Activated naive CD4-positive, alpha-beta T cell treated with anti-CD3 and anti-CD28 coated beads, Interleukin-2, amount 50 U/mL, for 24 hours (primary cell): ENCODE measurements around the gene AFDN.

Experiments used
- H3K27ac Mint-ChIP-seq: one replicate; pipeline ENCODE4 v1.8.0; 2021; ENCODE audit warnings: mild to moderate bottlenecking, mixed read lengths
- H3K27me3 Mint-ChIP-seq: one replicate; pipeline ENCODE4 v1.8.0; 2021; ENCODE audit warnings: mixed read lengths
- H3K36me3 Mint-ChIP-seq: one replicate; pipeline ENCODE4 v1.8.0; 2021; ENCODE audit warnings: mixed read lengths
- H3K4me1 Mint-ChIP-seq: one replicate; pipeline ENCODE4 v1.8.0; 2021; ENCODE audit warnings: mixed read lengths
- H3K4me3 Mint-ChIP-seq: one replicate; pipeline ENCODE4 v1.8.0; 2021; ENCODE audit warnings: mild to moderate bottlenecking, mixed read lengths
- H3K9me3 Mint-ChIP-seq: one replicate; pipeline ENCODE4 v1.8.0; 2021; ENCODE audit warnings: mixed read lengths

The AFDN gene

GRCh38 chr6:167858842-167859664 lies 32.3 kb downstream of the AFDN start:
- no peaks in the 10 kb centered on the region for H3K9me3 Mint-ChIP-seq
- no peaks in the 10 kb centered on the region for H3K4me1 Mint-ChIP-seq
- H3K27me3 Mint-ChIP-seq = peaks cover 21% of the 10 kb centered on the region
- H3K4me3 Mint-ChIP-seq = no peak overlapping the region
- H3K36me3 Mint-ChIP-seq = no peaks in the 10 kb centered on the region
- H3K27ac Mint-ChIP-seq = no peak overlapping the region

- Mint-ChIP-seq H3K4me3 (no peak overlapping the region), H3K4me1 (no peaks in the 10 kb centered on the region), H3K27ac (no peak overlapping the region), H3K9me3 (no peaks in the 10 kb centered on the region), H3K36me3 (no peaks in the 10 kb centered on the region), H3K27me3 (peaks cover 19% of the 10 kb centered on the region)
Measured at GRCh38 chr6:167860550-167861226, 34.0 kb downstream of the AFDN start.

- Mint-ChIP-seq H3K36me3 (no peaks in the 10 kb centered on the region), H3K4me3 (no peak overlapping the region)
Measured at GRCh38 chr6:167861424-167861823, 34.7 kb downstream of the AFDN start.

GRCh38 chr6:167863897-167864296 lies 37.2 kb downstream of the AFDN start:
- Mint-ChIP-seq H3K36me3 (no peaks in the 10 kb centered on the region), H3K9me3 (no peaks in the 10 kb centered on the region), H3K27me3 (peaks cover 13% of the 10 kb centered on the region), H3K27ac (no peak overlapping the region), H3K4me3 (no peak overlapping the region), H3K4me1 (no peaks in the 10 kb centered on the region)

More at GRCh38 chr6:167861424-167861823, 34.7 kb downstream of the AFDN start:
- peaks cover 18% of the 10 kb centered on the region for H3K27me3 Mint-ChIP-seq
- H3K4me1 Mint-ChIP-seq = no peaks in the 10 kb centered on the region
- no peaks in the 10 kb centered on the region for H3K9me3 Mint-ChIP-seq
- no peak overlapping the region for H3K27ac Mint-ChIP-seq

- peaks cover 8% of the 10 kb centered on the region for H3K27me3 Mint-ChIP-seq
- H3K4me3 Mint-ChIP-seq = no peak overlapping the region
- no peaks in the 10 kb centered on the region for H3K4me1 Mint-ChIP-seq
- no peaks in the 10 kb centered on the region for H3K9me3 Mint-ChIP-seq
- no peaks in the 10 kb centered on the region for H3K36me3 Mint-ChIP-seq
- no peak overlapping the region for H3K27ac Mint-ChIP-seq
Measured at GRCh38 chr6:167866642-167867041, 39.9 kb downstream of the AFDN start.

GRCh38 chr6:167870321-167870720 lies 43.6 kb downstream of the AFDN start:
- Mint-ChIP-seq H3K27ac (no peak overlapping the region), H3K4me1 (no peaks in the 10 kb centered on the region), H3K4me3 (no peak overlapping the region), H3K9me3 (no peaks in the 10 kb centered on the region), H3K27me3 (peaks cover 2% of the 10 kb centered on the region), H3K36me3 (no peaks in the 10 kb centered on the region)

- no peak overlapping the region for H3K27ac Mint-ChIP-seq
- no peak overlapping the region for H3K4me3 Mint-ChIP-seq
- no peaks in the 10 kb centered on the region for H3K4me1 Mint-ChIP-seq
Measured at GRCh38 chr6:167872538-167873210, 46.0 kb downstream of the AFDN start.

GRCh38 chr6:167877994-167878779 lies 51.5 kb downstream of the AFDN start:
- Mint-ChIP-seq H3K4me3 (no peak overlapping the region), H3K27ac (no peak overlapping the region), H3K27me3 (peaks cover 2% of the 10 kb centered on the region), H3K4me1 (no peaks in the 10 kb centered on the region), H3K36me3 (no peaks in the 10 kb centered on the region), H3K9me3 (no peaks in the 10 kb centered on the region)

More at GRCh38 chr6:167872538-167873210, 46.0 kb downstream of the AFDN start:
- peaks cover 2% of the 10 kb centered on the region for H3K27me3 Mint-ChIP-seq
- H3K9me3 Mint-ChIP-seq = no peaks in the 10 kb centered on the region
- H3K36me3 Mint-ChIP-seq = no peaks in the 10 kb centered on the region

GRCh38 chr6:167879612-167880011 lies 52.9 kb downstream of the AFDN start:
- Mint-ChIP-seq H3K36me3 (no peaks in the 10 kb centered on the region), H3K27ac (no peak overlapping the region), H3K4me1 (no peaks in the 10 kb centered on the region), H3K27me3 (peaks cover 2% of the 10 kb centered on the region), H3K4me3 (no peak overlapping the region), H3K9me3 (no peaks in the 10 kb centered on the region)

GRCh38 chr6:167881327-167881726 lies 54.6 kb downstream of the AFDN start:
- H3K4me1 Mint-ChIP-seq = no peaks in the 10 kb centered on the region
- no peak overlapping the region for H3K27ac Mint-ChIP-seq
- no peak overlapping the region for H3K4me3 Mint-ChIP-seq
- no peaks in the 10 kb centered on the region for H3K9me3 Mint-ChIP-seq
- H3K27me3 Mint-ChIP-seq = no peaks in the 10 kb centered on the region
- no peaks in the 10 kb centered on the region for H3K36me3 Mint-ChIP-seq

- Mint-ChIP-seq H3K36me3 (no peaks in the 10 kb centered on the region), H3K4me3 (no peak overlapping the region), H3K9me3 (no peaks in the 10 kb centered on the region), H3K27ac (no peak overlapping the region), H3K27me3 (no peaks in the 10 kb centered on the region), H3K4me1 (no peaks in the 10 kb centered on the region)
Measured at GRCh38 chr6:167882244-167882643, 55.5 kb downstream of the AFDN start.

- Mint-ChIP-seq H3K27ac (no peak overlapping the region), H3K4me1 (no peaks in the 10 kb centered on the region), H3K9me3 (no peaks in the 10 kb centered on the region), H3K27me3 (peaks cover 2% of the 10 kb centered on the region), H3K4me3 (no peak overlapping the region), H3K36me3 (no peaks in the 10 kb centered on the region)
Measured at GRCh38 chr6:167888098-167888497, 61.4 kb downstream of the AFDN start.

- H3K36me3 Mint-ChIP-seq = no peaks in the 10 kb centered on the region
Measured at GRCh38 chr6:167892835-167893815, 66.4 kb downstream of the AFDN start.

GRCh38 chr6:167894965-167895364 lies 68.3 kb downstream of the AFDN start:
- Mint-ChIP-seq H3K9me3 (no peaks in the 10 kb centered on the region), H3K36me3 (no peaks in the 10 kb centered on the region), H3K4me3 (no peak overlapping the region), H3K27me3 (no peaks in the 10 kb centered on the region), H3K27ac (no peak overlapping the region), H3K4me1 (no peaks in the 10 kb centered on the region)

More at GRCh38 chr6:167892835-167893815, 66.4 kb downstream of the AFDN start:
- Mint-ChIP-seq H3K9me3 (no peaks in the 10 kb centered on the region), H3K4me3 (no peak overlapping the region), H3K4me1 (no peaks in the 10 kb centered on the region), H3K27me3 (peaks cover under 1% of the 10 kb centered on the region), H3K27ac (no peak overlapping the region)
